ENCODE measurements around the gene ME3.
"Not testable (repeated sequence)": the region's sequence is repeated elsewhere in the genome, so short reads cannot be mapped to it uniquely, and the experiment has no call there.

ME3 gene

GRCh38 chr11:86422371-86422770, 250.0 kb downstream of the ME3 start:
- no peaks in the 10 kb centered on the region for H3K27me3 ChIP-seq (ENCODE audit: insufficient read depth, low read length, poor library complexity)
- peak overlapping the region; percentile 88 for H2BK120ac ChIP-seq (ENCODE audit: low read depth, low read length)
- H3K79me1 ChIP-seq (ENCODE audit: low read length): no peaks in the 10 kb centered on the region
- H3K4ac ChIP-seq (ENCODE audit: low read depth, low read length): peak overlapping the region; percentile 41
- peak overlapping the region; percentile 80 for H2AK5ac ChIP-seq (ENCODE audit: low read length)
- peak overlapping the region; percentile 49 for H3K9ac ChIP-seq (ENCODE audit: low read length)
- no peak overlapping the region for H3K23ac ChIP-seq (ENCODE audit: low read length)
- H4K5ac ChIP-seq (ENCODE audit: low read length): no peak overlapping the region
- H2BK15ac ChIP-seq (replicated peaks; ENCODE audit: low read depth): no peak overlapping the region
- peak; percentile 37 for DNase-seq
- H2BK5ac ChIP-seq (ENCODE audit: low read length): peak overlapping the region; percentile 96
- H3K36me3 ChIP-seq (ENCODE audit: control insufficient read depth, insufficient read depth, low read length): no peaks in the 10 kb centered on the region
- H3K56ac ChIP-seq (ENCODE audit: low read length): peak overlapping the region; percentile 59
- H3K27ac ChIP-seq (ENCODE audit: low read depth, low read length): peak overlapping the region; percentile 91
- peaks cover 12% of the 10 kb centered on the region for H3K4me1 ChIP-seq (ENCODE audit: control insufficient read depth, low read depth, low read length)
- WGBS (ENCODE audit: extremely low coverage, insufficient coverage, low lambda C conversion rate): no CpG with 5 or more reads among the region's 12 CpGs
- H3K18ac ChIP-seq (ENCODE audit: low read length): peak overlapping the region; percentile 85
- H3K4me3 ChIP-seq (ENCODE audit: low read length): no peak overlapping the region
- H3K4me2 ChIP-seq (ENCODE audit: low read length): no peak overlapping the region
- no peak overlapping the region for H4K8ac ChIP-seq (ENCODE audit: low read depth, low read length)
- H3K79me2 ChIP-seq (ENCODE audit: control insufficient read depth, insufficient read depth, low read length): no peaks in the 10 kb centered on the region

DNA sequence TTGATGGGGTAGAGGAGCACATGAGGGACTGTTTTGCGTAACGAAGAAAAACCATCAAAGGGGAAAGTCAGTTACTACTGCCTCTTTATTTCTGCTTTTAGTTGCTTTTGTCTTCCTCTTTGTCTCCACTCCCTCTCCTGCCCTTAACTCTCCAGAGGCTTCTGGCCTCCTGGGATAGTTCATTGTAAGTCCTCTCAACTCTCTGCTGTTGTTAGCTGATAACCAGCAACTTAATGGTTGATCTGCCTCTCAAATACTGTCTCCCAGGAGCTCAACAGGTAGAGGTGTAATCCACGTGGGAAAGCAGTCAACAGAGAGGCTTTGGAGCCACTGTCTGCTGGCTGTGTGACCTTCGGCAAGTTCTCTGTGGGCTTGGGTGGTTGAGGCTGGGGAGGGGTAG, 250.5 kb downstream of the ME3 start:
- WGBS (ENCODE audit: extremely low coverage, insufficient coverage, low lambda C conversion rate): no CpG with 5 or more reads among the region's 4 CpGs
- peak overlapping the region; percentile 59 for H3K56ac ChIP-seq (ENCODE audit: low read length)

GRCh38 chr11:86418917-86419316, 253.5 kb downstream of the ME3 start:
- H4K8ac ChIP-seq (ENCODE audit: low read depth, low read length): no peak overlapping the region
- no peaks in the 10 kb centered on the region for H3K79me1 ChIP-seq (ENCODE audit: low read length)
- H3K4me2 ChIP-seq (ENCODE audit: low read length): no peak overlapping the region
- no peak overlapping the region for H2AK5ac ChIP-seq (ENCODE audit: low read length)
- H3K9ac ChIP-seq (ENCODE audit: low read length): no peak overlapping the region
- no peak overlapping the region for H3K27ac ChIP-seq (ENCODE audit: low read depth, low read length)
- no peak overlapping the region for H2BK120ac ChIP-seq (ENCODE audit: low read depth, low read length)
- peak; percentile 36 for DNase-seq
- WGBS (ENCODE audit: extremely low coverage, insufficient coverage, low lambda C conversion rate): no CpG with 5 or more reads among the region's 2 CpGs
- no peak overlapping the region for H2BK5ac ChIP-seq (ENCODE audit: low read length)
- no peaks in the 10 kb centered on the region for H3K36me3 ChIP-seq (ENCODE audit: control insufficient read depth, insufficient read depth, low read length)
- no peak overlapping the region for H3K56ac ChIP-seq (ENCODE audit: low read length)
- H2BK15ac ChIP-seq (replicated peaks; ENCODE audit: low read depth): no peak overlapping the region
- H3K4me3 ChIP-seq (ENCODE audit: low read length): no peak overlapping the region
- H4K5ac ChIP-seq (ENCODE audit: low read length): no peak overlapping the region
- no peak overlapping the region for H3K23ac ChIP-seq (ENCODE audit: low read length)
- no peaks in the 10 kb centered on the region for H3K27me3 ChIP-seq (ENCODE audit: insufficient read depth, low read length, poor library complexity)
- peaks cover 12% of the 10 kb centered on the region for H3K4me1 ChIP-seq (ENCODE audit: control insufficient read depth, low read depth, low read length)
- H3K4ac ChIP-seq (ENCODE audit: low read depth, low read length): no peak overlapping the region
- no peak overlapping the region for H3K18ac ChIP-seq (ENCODE audit: low read length)
- no peaks in the 10 kb centered on the region for H3K79me2 ChIP-seq (ENCODE audit: control insufficient read depth, insufficient read depth, low read length)

More for the DNA sequence above, 250.5 kb downstream of the ME3 start:
- Histone ChIP-seq H2BK120ac (ENCODE audit: low read depth, low read length) (peak overlapping the region; percentile 88), H3K79me1 (ENCODE audit: low read length) (no peaks in the 10 kb centered on the region), H3K4ac (ENCODE audit: low read depth, low read length) (peak overlapping the region; percentile 41), H3K4me2 (ENCODE audit: low read length) (no peak overlapping the region), H3K79me2 (ENCODE audit: control insufficient read depth, insufficient read depth, low read length) (no peaks in the 10 kb centered on the region), H3K27me3 (ENCODE audit: insufficient read depth, low read length, poor library complexity) (no peaks in the 10 kb centered on the region), H3K27ac (ENCODE audit: low read depth, low read length) (peak overlapping the region; percentile 91), H4K8ac (ENCODE audit: low read depth, low read length) (no peak overlapping the region), H3K23ac (ENCODE audit: low read length) (no peak overlapping the region), H2BK15ac (replicated peaks; ENCODE audit: low read depth) (no peak overlapping the region), H3K4me3 (ENCODE audit: low read length) (no peak overlapping the region), H2BK5ac (ENCODE audit: low read length) (peak overlapping the region; percentile 96), H4K5ac (ENCODE audit: low read length) (no peak overlapping the region), H3K9ac (ENCODE audit: low read length) (no peak overlapping the region), H2AK5ac (ENCODE audit: low read length) (no peak overlapping the region), H3K36me3 (ENCODE audit: control insufficient read depth, insufficient read depth, low read length) (no peaks in the 10 kb centered on the region), H3K4me1 (ENCODE audit: control insufficient read depth, low read depth, low read length) (peaks cover 12% of the 10 kb centered on the region), H3K18ac (ENCODE audit: low read length) (peak overlapping the region; percentile 85)
- DNase-seq: peak; percentile 70

DNA sequence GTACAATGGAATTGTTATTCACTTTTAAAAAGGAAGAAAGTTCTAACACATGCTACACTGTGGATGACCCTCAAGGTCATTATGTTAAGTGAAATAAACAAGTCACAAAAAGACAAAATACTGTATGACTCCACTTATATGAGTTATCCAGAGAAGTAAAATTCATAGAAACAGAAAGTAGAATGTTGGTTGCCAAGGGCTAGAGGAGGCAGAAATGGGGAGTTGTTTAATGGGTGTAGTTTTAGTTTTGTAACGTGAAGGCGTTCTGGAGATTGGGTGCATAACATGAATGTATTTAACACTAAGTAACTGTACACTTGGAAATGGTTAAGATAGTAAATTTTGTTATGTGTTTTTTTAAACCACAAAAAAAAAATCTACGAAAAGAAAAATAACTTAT, 253.9 kb downstream of the ME3 start:
- no peak overlapping the region for H2BK15ac ChIP-seq (replicated peaks; ENCODE audit: low read depth)
- H3K27me3 ChIP-seq (ENCODE audit: insufficient read depth, low read length, poor library complexity): no peaks in the 10 kb centered on the region
- no peaks in the 10 kb centered on the region for H3K79me2 ChIP-seq (ENCODE audit: control insufficient read depth, insufficient read depth, low read length)
- no peak for DNase-seq
- no peak overlapping the region for H2AK5ac ChIP-seq (ENCODE audit: low read length)
- no peak overlapping the region for H3K4me3 ChIP-seq (ENCODE audit: low read length)
- no peaks in the 10 kb centered on the region for H3K36me3 ChIP-seq (ENCODE audit: control insufficient read depth, insufficient read depth, low read length)
- no peaks in the 10 kb centered on the region for H3K79me1 ChIP-seq (ENCODE audit: low read length)
- H3K56ac ChIP-seq (ENCODE audit: low read length): no peak overlapping the region
- no peak overlapping the region for H2BK120ac ChIP-seq (ENCODE audit: low read depth, low read length)
- no peak overlapping the region for H3K4ac ChIP-seq (ENCODE audit: low read depth, low read length)
- H3K27ac ChIP-seq (ENCODE audit: low read depth, low read length): no peak overlapping the region
- H3K18ac ChIP-seq (ENCODE audit: low read length): no peak overlapping the region
- H4K8ac ChIP-seq (ENCODE audit: low read depth, low read length): no peak overlapping the region
- peaks cover 12% of the 10 kb centered on the region for H3K4me1 ChIP-seq (ENCODE audit: control insufficient read depth, low read depth, low read length)
- H2BK5ac ChIP-seq (ENCODE audit: low read length): no peak overlapping the region
- H3K9ac ChIP-seq (ENCODE audit: low read length): no peak overlapping the region
- 100% methylated on average over 2 of the region's 3 CpGs for WGBS (ENCODE audit: extremely low coverage, insufficient coverage, low lambda C conversion rate)
- no peak overlapping the region for H4K5ac ChIP-seq (ENCODE audit: low read length)
- H3K23ac ChIP-seq (ENCODE audit: low read length): no peak overlapping the region
- H3K4me2 ChIP-seq (ENCODE audit: low read length): no peak overlapping the region

GRCh38 chr11:86418106-86418505, 254.3 kb downstream of the ME3 start:
- no peak overlapping the region for H4K5ac ChIP-seq (ENCODE audit: low read length)
- no peak overlapping the region for H3K18ac ChIP-seq (ENCODE audit: low read length)
- H3K27me3 ChIP-seq (ENCODE audit: insufficient read depth, low read length, poor library complexity): no peaks in the 10 kb centered on the region
- H3K27ac ChIP-seq (ENCODE audit: low read depth, low read length): no peak overlapping the region
- H2BK15ac ChIP-seq (replicated peaks; ENCODE audit: low read depth): no peak overlapping the region
- no peaks in the 10 kb centered on the region for H3K79me2 ChIP-seq (ENCODE audit: control insufficient read depth, insufficient read depth, low read length)
- no peaks in the 10 kb centered on the region for H3K79me1 ChIP-seq (ENCODE audit: low read length)
- no peaks in the 10 kb centered on the region for H3K36me3 ChIP-seq (ENCODE audit: control insufficient read depth, insufficient read depth, low read length)
- no peak overlapping the region for H3K4me3 ChIP-seq (ENCODE audit: low read length)
- no peak overlapping the region for H3K4ac ChIP-seq (ENCODE audit: low read depth, low read length)
- no peak overlapping the region for H2BK120ac ChIP-seq (ENCODE audit: low read depth, low read length)
- H4K8ac ChIP-seq (ENCODE audit: low read depth, low read length): no peak overlapping the region
- H3K4me1 ChIP-seq (ENCODE audit: control insufficient read depth, low read depth, low read length): peaks cover 11% of the 10 kb centered on the region
- H3K4me2 ChIP-seq (ENCODE audit: low read length): no peak overlapping the region
- H2BK5ac ChIP-seq (ENCODE audit: low read length): no peak overlapping the region
- H2AK5ac ChIP-seq (ENCODE audit: low read length): no peak overlapping the region
- H3K56ac ChIP-seq (ENCODE audit: low read length): no peak overlapping the region
- no peak overlapping the region for H3K9ac ChIP-seq (ENCODE audit: low read length)
- WGBS (ENCODE audit: extremely low coverage, insufficient coverage, low lambda C conversion rate): no CpG with 5 or more reads among the region's 3 CpGs
- DNase-seq: no peak
- H3K23ac ChIP-seq (ENCODE audit: low read length): no peak overlapping the region

- H2BK5ac ChIP-seq (ENCODE audit: low read length); H3K4me3 ChIP-seq (ENCODE audit: low read length); H2AK5ac ChIP-seq (ENCODE audit: low read length); H3K18ac ChIP-seq (ENCODE audit: low read length); H4K8ac ChIP-seq (ENCODE audit: low read depth, low read length); H3K23ac ChIP-seq (ENCODE audit: low read length); H3K36me3 ChIP-seq (ENCODE audit: control insufficient read depth, insufficient read depth, low read length); H2BK15ac ChIP-seq (replicated peaks; ENCODE audit: low read depth); H3K9ac ChIP-seq (ENCODE audit: low read length); H4K5ac ChIP-seq (ENCODE audit: low read length); H3K27me3 ChIP-seq (ENCODE audit: insufficient read depth, low read length, poor library complexity); H3K4me1 ChIP-seq (ENCODE audit: control insufficient read depth, low read depth, low read length); H3K79me1 ChIP-seq (ENCODE audit: low read length); DNase-seq; H2BK120ac ChIP-seq (ENCODE audit: low read depth, low read length); H3K27ac ChIP-seq (ENCODE audit: low read depth, low read length); H3K79me2 ChIP-seq (ENCODE audit: control insufficient read depth, insufficient read depth, low read length); H3K56ac ChIP-seq (ENCODE audit: low read length); H3K4me2 ChIP-seq (ENCODE audit: low read length): not testable (repeated sequence)
- peak overlapping the region; percentile 36 for H3K4ac ChIP-seq (ENCODE audit: low read depth, low read length)
- WGBS (ENCODE audit: extremely low coverage, insufficient coverage, low lambda C conversion rate): no CpG with 5 or more reads among the region's 9 CpGs
Observed at GRCh38 chr11:86416951-86417350, 255.5 kb downstream of the ME3 start.

Data from mesendoderm (in vitro differentiated cells).